Measurements from ENCODE around the gene ANKRD13D.

GRCh38 chr11:67283481-67283963, 5.6 kb upstream of the ANKRD13D start:
- TF ChIP-seq CTCF (IDR thresholded peaks at IDR 0.05) (no peak), POLR2A (IDR thresholded peaks at IDR 0.05) (no peak)
